Measurements from ENCODE around the gene ESYT2.

Gene ESYT2

GRCh38 chr7:158766570-158767281, 62.6 kb downstream of the ESYT2 start:
- no peak for DNase-seq (ENCODE audit: low read depth)

DNA sequence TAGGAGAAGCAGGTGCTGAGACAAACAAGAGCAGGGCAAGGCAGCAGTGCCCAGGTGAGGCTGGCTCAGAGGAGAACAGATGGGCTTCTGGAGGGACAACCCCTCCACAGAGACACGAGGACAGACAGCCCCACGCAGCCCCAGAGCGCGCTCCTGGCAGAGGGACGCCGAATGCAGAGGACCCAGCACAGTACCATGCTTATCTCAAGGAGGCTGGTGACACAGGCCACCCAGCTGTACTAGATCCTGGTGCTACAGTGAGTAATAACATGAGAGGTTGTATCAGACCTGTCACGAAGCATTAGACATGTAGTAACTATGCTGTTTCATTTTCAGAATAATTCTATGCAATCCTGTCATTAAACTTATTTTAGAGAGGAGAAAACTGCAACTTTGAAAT, 64.3 kb downstream of the ESYT2 start:
- DNase-seq (ENCODE audit: low read depth), result no peak

- peak; percentile 28 for DNase-seq (ENCODE audit: low read depth)
Measured at GRCh38 chr7:158763454-158764033, 65.8 kb downstream of the ESYT2 start.

DNA sequence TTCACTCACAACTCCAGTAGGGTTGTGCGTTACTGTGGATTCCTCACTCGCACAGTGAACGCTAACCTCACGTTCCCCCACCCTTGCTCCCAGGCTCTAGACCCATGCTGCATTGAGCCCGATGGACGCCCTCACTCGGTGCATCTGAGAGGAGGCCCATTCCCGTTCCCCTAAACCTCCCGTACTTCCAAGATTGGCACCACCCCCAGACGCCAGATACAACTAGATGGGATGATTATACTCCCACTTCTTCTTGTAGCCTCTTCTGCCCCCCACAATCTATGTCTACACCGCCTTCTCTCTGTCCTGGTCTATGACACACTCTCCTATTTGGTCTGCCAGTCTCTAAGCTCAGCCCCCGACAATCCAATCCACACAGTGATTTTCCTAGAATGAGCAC, 67.4 kb downstream of the ESYT2 start:
- DNase-seq (ENCODE audit: low read depth), result no peak

DNA sequence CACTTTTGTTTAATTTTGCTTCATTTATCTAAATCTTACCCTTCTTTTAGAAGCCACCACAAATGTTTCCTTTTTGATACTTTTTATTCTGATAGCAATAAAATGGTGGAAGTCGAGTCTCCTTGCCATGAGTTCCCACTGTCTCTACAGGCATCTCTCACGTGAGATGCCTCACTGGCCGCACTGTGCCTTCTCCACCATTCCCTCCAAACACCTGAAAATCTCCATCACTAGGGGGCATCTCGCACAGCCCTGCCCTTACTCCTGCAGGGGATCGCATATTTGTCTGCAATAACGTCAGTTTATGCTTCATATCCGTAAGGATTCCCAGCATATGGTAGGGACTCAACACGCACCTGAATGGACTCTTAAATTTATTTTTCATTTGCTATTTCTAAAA, 68.4 kb downstream of the ESYT2 start:
- no peak for DNase-seq (ENCODE audit: low read depth)

- no peak for DNase-seq (ENCODE audit: low read depth)
Measured at GRCh38 chr7:158760445-158760764, 68.9 kb downstream of the ESYT2 start.

DNA sequence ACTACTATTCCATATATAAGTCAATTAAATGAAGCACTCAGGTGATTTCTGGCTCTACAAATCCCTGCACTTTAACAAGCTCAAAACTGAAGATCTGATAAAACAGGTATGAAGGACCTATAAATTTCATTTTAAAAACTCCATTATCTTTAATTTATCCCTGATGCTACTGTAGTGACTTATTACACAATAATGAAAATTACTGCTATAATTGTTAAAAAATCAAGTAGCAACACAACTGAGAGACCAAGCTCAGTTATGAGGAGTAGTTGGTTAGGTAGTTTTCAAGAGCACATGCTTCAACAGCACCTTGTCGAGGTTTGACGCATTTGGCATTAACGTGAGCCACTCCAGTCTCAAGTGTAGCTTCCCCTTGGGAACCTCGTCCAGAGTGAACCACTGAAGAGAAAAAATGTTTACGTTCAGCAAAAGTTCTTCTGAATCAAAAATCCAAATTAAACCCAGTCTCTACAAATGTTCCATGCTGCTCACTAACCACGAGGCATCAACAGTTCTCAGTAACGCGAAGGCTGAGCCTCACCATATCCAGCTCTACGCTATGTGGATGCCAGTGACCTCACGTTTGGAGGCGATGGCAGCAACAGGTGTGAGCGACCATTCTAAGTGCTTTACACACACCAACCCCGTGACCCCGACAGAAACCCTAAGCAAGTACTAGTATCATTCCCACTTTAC, 69.4 kb downstream of the ESYT2 start:
- no peak for DNase-seq (ENCODE audit: low read depth)

GRCh38 chr7:158759245-158759614, 70.1 kb downstream of the ESYT2 start:
- no peak for DNase-seq (ENCODE audit: low read depth)

DNA sequence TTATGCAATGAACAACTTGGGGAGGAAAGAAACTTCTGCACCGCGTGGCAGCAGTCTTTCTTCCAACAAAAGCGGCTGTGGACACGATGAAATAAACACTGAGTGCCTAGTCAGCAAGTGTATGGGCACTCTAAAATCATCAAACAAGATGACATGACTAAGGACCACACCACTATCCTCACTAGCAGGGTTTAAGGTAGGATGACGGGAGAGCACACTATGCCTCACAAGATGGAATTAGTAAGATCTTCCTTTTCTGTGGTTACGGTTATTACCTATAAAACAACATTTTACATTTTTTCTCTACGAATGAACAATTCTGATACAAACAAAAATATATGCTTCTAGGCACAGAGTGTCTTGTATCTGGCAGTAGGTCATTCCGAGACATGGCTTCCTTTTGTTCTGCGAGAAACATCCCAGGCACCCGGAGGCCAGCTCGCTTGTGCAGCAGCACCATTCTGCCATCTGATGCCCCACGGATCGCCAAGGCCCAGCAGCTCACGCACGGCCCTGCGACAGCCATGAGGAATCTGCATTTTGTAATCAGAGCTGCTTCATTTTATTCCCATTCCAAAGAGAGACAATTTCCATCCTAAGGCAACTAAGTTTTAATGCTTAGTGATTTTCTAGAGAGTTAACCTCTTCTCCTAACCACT, 70.6 kb downstream of the ESYT2 start:
- no peak for DNase-seq (ENCODE audit: low read depth)

DNA sequence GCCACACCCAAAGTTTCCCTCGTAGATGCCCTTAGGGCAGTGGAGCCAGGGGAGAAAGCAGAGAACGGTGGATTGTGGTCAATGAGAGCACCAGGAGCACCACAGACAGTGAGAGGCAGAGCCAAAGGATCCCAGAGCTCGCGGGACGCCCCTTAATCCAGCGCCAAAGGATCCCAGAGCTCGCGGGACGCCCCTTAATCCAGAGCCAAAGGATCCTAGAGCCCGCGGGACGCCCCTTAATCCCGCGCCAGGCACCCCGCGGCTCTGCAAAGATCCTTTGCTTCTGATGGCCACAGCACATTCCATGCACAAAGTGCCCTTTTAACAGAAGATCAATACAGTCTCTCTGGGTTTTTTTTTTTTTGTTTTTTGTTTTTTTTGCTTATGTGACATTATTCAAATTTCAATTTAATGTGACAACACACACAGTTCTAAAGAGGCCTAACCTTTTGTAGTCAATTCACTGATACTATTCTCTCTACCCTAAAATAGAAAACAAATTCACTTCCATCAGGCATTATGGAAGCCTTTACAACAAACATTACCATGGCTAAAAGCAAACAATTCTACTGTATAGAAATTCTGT, 71.8 kb downstream of the ESYT2 start:
- no peak for DNase-seq (ENCODE audit: low read depth)

DNA sequence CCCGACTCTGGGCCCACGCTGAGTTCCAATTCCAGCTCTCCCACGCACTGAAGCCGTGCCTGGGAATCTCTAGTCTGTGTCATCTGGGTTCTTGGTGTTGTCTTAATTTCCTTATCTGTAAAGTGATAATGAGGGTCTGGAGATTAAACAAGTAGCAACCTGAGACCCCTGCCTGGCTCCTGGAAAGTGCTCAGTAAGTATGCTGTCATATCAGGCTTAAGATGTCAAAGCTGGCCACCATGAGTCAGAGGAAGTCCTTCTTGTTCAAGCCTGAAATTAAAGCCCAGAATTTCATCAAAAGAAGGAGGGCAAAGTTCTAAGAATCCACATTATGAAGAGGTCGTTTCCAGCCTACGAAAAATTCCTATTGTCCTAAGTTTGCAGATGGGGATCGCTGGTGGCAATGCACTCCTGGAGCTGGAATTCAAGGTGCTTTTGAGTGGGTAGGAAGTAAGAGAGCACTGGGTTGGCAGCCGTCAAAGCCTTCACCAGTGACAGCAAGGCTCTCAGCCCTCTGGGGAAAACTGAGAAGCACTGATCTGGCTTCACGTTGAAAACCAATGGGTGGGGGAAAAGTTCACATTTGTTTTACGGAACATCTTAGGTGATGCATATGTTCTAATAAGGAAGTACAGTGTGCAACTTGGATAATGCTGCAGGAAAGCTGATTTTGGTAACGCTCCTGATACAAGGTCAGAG, 74.4 kb downstream of the ESYT2 start:
- peak; percentile 27 for DNase-seq (ENCODE audit: low read depth)

DNA sequence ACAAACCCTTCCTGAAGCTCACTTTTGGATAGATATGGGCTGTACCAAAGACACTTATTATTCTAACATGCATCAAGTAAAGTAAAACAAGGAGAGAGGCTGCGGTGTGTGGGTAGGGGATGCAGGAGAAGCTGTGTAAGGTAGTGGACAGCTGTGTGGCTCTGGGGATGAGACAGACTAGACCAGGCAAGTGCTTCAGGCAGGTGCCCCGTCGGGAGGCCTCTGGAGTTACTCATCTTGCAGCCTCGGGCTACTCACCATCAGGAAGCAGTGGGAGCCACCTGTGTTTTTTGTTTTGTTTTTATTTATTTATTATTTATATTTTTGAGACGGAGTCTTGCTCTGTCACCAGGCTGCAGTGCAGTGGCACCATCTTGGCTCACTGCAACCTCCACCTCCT, 75.4 kb downstream of the ESYT2 start:
- no peak for DNase-seq (ENCODE audit: low read depth)

DNA sequence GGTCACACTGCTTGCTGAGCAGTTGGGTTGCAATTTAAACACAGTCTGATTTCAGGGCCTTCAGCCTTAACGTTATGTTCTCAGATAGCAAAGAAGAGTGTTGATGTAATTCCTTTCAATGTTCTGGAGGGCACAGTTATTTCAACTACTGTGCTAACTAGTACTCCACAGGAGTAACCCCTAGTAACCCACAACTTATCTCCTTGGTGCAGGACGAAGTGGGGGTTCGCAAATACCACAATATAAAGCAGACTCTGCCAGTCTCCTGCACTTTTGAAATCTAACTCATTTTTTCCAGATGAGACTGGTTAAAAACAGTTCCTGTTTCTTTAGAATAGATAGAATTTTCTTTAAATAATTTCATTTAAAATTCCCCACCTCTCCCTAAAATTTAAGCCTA, 77.6 kb downstream of the ESYT2 start:
- no peak for DNase-seq (ENCODE audit: low read depth)

GRCh38 chr7:158751199-158751598, 78.1 kb downstream of the ESYT2 start:
- DNase-seq (ENCODE audit: low read depth), result no peak

- DNase-seq (ENCODE audit: low read depth), result no peak
Measured at GRCh38 chr7:158750702-158751101, 78.6 kb downstream of the ESYT2 start.

DNA sequence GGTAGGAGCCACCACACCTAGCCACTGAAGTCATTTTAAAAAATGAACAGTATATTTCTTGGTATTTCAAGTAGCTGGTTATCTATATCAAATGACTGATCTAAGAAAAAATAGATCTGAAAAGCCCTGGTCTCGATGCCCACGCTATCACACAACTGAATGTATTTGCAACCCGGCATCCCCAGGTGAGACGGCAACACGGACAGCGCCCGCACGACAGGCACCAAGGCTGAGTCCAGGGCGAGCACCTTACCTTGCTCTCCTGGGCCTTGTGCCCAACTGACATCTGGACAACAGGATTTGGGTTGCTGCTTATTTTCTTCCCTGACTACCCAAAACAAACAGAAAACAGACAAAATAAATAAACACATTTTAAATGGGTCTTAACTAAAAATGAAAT, 79.9 kb downstream of the ESYT2 start:
- no peak for DNase-seq (ENCODE audit: low read depth)

- no peak for DNase-seq (ENCODE audit: low read depth)
Measured at GRCh38 chr7:158748335-158748734, 81.0 kb downstream of the ESYT2 start.

DNA sequence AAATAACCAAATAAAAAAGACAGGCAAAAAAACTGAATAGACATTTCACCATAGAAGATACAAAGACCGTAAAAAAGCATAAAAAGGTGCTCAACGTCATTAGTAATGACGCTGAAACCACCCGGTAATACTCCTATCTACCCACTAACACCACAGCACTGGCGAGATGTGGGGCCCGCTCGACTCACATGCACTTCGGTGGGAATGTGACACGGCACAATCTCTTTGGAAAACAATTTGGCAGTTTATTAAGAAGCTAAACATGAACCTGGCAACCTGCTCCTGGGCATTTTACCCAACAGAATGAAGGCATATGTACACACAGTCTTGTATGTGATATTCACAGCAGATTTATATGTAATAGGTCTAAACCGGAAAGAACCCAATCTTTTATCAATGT, 81.9 kb downstream of the ESYT2 start:
- no peak for DNase-seq (ENCODE audit: low read depth)

DNA sequence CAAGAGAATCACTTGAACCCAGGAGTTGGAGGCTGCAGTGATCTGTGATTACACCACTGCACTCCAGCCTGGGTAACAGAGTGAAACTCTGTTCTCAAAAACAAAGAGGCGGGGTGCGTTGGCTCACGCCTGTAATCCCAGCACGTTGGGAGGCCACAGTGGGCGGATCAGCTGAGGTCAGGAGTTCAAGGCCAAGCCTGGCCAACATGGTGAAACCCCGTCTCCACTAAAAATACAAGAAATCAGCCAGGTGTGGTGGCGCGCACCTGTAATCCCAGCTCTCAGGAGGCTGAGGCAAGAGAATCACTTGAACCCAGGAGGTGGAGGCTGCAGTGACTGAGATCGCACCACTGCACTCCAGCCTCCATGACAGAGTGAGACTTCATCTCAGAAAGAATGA, 82.4 kb downstream of the ESYT2 start:
- no peak for DNase-seq (ENCODE audit: low read depth)

DNA sequence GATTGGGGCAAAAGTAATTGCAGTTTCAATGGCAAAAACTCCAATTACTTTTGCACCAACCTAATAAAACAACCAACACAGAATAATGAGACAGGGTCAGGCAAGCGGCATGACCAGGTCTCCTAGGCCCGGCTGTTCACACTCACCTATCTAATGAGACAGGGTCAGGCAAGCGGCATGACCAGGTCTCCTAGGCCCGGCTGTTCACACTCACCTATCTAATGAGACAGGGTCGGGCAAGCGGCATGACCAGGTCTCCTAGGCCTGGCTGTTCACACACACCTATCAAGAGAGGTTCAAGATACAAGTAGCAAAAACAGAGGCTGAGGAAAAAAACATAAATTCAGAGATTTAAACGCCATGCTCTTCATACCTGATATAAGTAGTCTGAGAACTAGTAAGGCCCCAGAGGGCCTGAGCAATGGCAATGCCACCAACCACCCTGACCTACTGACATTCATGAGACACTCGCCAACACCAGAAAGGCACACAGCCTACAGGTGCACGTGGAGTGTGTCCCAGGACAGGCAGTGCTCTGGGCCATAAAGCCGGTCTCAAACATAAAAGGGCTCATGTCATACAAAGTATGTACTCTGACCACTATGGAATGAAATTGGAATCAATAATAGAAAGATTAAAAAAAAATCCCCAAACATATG, 84.1 kb downstream of the ESYT2 start:
- DNase-seq (ENCODE audit: low read depth), result no peak

- no peak for DNase-seq (ENCODE audit: low read depth)
Measured at GRCh38 chr7:158744070-158744469, 85.2 kb downstream of the ESYT2 start.

DNA sequence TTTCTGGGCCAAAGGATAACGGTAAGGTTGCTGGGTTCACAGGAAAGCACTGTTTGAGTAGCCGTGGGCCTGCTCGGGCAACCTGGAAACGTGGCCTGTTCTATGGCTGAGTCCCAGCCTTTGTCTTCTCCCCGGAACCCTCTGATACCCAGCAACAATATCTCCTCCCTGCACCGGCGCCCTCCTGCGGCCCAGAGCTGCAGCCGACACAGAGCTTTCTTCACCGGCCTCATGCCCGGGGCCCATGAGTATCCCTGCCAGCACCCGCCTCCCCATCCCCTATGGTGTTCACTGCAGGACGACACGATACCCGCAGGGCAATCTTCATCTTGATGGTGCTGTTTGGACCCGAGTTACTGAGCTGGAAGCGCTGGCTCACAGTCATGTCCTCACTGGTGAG, 86.1 kb downstream of the ESYT2 start:
- no peak for DNase-seq (ENCODE audit: low read depth)
